Thyroid gland (tissue), 4 donors: ENCODE results near the gene PI16. TPM values are rescaled to one million over a fixed set of nuclear protein-coding genes. Genes with fewer than 3 reads are reported as not detected.

ENCODE experiments used
- DNase-seq, 2 donors: peaks; one replicate each; pipeline ENCODE4 v3.0.0-alpha.2; 2019
- H3K27ac ChIP-seq, 3 donors: fragments of 200-600 bp; sonication (generic); 1 replicate in 2 of 3; 2 replicates in 1 of 3; pipeline ENCODE4 v1.5.1; 2016 to 2019; ENCODE audit warnings: mild to moderate bottlenecking in 1 of 3, moderate library complexity in 1 of 3
- H3K27me3 ChIP-seq: fragments of 200-600 bp; sonication (generic); one replicate; pipeline ENCODE4 v1.5.1; 2019
- H3K36me3 ChIP-seq, 2 donors: fragments of 200-600 bp; sonication (generic); one replicate each; pipeline ENCODE4 v1.5.1; 2016 to 2019
- H3K4me1 ChIP-seq, 2 donors: fragments of 200-600 bp; sonication (generic); one replicate each; pipeline ENCODE4 v1.5.1; 2017 to 2019
- H3K4me3 ChIP-seq, 3 donors: fragments of 200-600 bp; sonication (generic); replicated peaks in 1 of 3; 1 replicate in 2 of 3; 2 replicates in 1 of 3; pipeline ENCODE4 v1.5.1; 2016; ENCODE audit warnings: mild to moderate bottlenecking in 1 of 3
- H3K9me3 ChIP-seq: fragments of 200-600 bp; sonication (generic); one replicate; pipeline ENCODE4 v1.5.1; 2017
- POLR2A ChIP-seq, 2 donors: fragments of 450-650 bp; IDR thresholded peaks; one replicate each; pipeline ENCODE4 v1.6.1; 2017; ENCODE audit warnings: antibody characterized with exemption in 2 of 2, mild to moderate bottlenecking in 2 of 2, moderate library complexity in 1 of 2
- WGBS, 2 donors: methylation state at CpG; one replicate each; pipeline ENCODE4 v1.1.5; 2017; 5-methylcytosine and 5-hydroxymethylcytosine counted together
- intact Hi-C: fragments of 100-400 bp; cut with DNase I; formaldehyde crosslinking; loops from one replicate; pipeline ENCODE4 v1.15.1; 2023
- total RNA-seq, 4 donors: library from RNA; depleted of rRNA; stranded (reverse); fragments of >200 nt; gene quantifications; one replicate each; pipeline ENCODE4 v1.2.3, GENCODE V29; 2016
- TF ChIP-seq, protein P1 (sequence below), 6 experiments: fragments of 200-600 bp in 3 of 6; fragments of 450-650 bp in 3 of 6; sonication (generic) in 3 of 6; IDR thresholded peaks; one replicate each; pipeline ENCODE4 v1.5.1; 2016 to 2019; ENCODE audit warnings: antibody characterized with exemption in 6 of 6, mild to moderate bottlenecking in 2 of 6, inconsistent platforms in 1 of 6, moderate library complexity in 1 of 6

PI16 gene
- total RNA-seq, 4 donors from 2014 or later: 5.1 to 22.9 (median 9.1) TPM

- peak overlapping the region; percentile 95 to 98 (median 98) for H3K27ac ChIP-seq
- H3K4me3 ChIP-seq: peak overlapping the region; percentile 92 to 100 (median 100)
- no peaks in the 10 kb centered on the region for H3K36me3 ChIP-seq
- intact Hi-C loops: loop anchor here (10.0 kb wide), 1 partner anchor 100 kb away; the partner anchor contains the start of gene C6orf89
- peaks cover 58 to 61% of the 10 kb centered on the region in 2 donors for H3K4me1 ChIP-seq
- 3% methylated on average over 19 of the region's 19 CpGs for WGBS, 2 donors
- H3K27me3 ChIP-seq: no peaks in the 10 kb centered on the region
- peak; percentile 65 for DNase-seq
- no peaks in the 10 kb centered on the region for H3K9me3 ChIP-seq
- TF ChIP-seq, protein P1, sequence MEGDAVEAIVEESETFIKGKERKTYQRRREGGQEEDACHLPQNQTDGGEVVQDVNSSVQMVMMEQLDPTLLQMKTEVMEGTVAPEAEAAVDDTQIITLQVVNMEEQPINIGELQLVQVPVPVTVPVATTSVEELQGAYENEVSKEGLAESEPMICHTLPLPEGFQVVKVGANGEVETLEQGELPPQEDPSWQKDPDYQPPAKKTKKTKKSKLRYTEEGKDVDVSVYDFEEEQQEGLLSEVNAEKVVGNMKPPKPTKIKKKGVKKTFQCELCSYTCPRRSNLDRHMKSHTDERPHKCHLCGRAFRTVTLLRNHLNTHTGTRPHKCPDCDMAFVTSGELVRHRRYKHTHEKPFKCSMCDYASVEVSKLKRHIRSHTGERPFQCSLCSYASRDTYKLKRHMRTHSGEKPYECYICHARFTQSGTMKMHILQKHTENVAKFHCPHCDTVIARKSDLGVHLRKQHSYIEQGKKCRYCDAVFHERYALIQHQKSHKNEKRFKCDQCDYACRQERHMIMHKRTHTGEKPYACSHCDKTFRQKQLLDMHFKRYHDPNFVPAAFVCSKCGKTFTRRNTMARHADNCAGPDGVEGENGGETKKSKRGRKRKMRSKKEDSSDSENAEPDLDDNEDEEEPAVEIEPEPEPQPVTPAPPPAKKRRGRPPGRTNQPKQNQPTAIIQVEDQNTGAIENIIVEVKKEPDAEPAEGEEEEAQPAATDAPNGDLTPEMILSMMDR (IDR thresholded peaks at IDR 0.05): no peak
- TF ChIP-seq POLR2A (IDR thresholded peaks at IDR 0.05): peak in 1 of 2 donors; percentile 38
These were observed 30.3 kb downstream of the PI16 start for GRCh38 chr6:36984581-36985416.

DNA sequence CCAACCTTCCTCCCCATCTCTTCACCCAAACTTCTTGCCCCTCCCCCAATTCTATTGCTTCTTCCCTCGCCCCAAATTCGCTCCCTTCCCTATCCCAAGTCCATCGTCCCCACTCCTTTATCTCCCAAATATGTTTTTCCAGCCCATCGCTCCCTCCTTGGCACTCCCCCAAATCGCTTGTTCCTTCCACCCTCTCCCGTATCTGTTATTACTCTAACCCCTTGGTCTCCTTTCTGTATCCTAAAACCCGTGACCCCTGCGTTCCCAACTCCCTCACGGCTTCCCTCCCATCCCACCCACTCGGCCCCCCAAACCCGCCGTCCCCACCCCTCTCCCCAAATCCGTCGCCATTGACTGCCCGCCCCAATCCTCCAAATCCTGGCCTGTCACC lies 30.9 kb downstream of the PI16 start:
- Histone ChIP-seq H3K4me3 (peak overlapping the region; percentile 92 to 100 (median 100)), H3K9me3 (no peaks in the 10 kb centered on the region), H3K27ac (peak overlapping the region; percentile 95 to 98 (median 98)), H3K4me1 (peaks cover 53 to 59% of the 10 kb centered on the region in 2 donors), H3K36me3 (no peaks in the 10 kb centered on the region), H3K27me3 (no peaks in the 10 kb centered on the region)
- no peak for DNase-seq
- WGBS, 2 donors: 0 to 1% methylated on average over 15 of the region's 15 CpGs
- no peak for TF ChIP-seq POLR2A (IDR thresholded peaks at IDR 0.05)
- TF ChIP-seq, protein P1 (IDR thresholded peaks at IDR 0.05): no peak
- intact Hi-C loops: loop anchor here (10.0 kb wide), 1 partner anchor 101 kb away; the partner anchor contains the start of gene C6orf89

DNA sequence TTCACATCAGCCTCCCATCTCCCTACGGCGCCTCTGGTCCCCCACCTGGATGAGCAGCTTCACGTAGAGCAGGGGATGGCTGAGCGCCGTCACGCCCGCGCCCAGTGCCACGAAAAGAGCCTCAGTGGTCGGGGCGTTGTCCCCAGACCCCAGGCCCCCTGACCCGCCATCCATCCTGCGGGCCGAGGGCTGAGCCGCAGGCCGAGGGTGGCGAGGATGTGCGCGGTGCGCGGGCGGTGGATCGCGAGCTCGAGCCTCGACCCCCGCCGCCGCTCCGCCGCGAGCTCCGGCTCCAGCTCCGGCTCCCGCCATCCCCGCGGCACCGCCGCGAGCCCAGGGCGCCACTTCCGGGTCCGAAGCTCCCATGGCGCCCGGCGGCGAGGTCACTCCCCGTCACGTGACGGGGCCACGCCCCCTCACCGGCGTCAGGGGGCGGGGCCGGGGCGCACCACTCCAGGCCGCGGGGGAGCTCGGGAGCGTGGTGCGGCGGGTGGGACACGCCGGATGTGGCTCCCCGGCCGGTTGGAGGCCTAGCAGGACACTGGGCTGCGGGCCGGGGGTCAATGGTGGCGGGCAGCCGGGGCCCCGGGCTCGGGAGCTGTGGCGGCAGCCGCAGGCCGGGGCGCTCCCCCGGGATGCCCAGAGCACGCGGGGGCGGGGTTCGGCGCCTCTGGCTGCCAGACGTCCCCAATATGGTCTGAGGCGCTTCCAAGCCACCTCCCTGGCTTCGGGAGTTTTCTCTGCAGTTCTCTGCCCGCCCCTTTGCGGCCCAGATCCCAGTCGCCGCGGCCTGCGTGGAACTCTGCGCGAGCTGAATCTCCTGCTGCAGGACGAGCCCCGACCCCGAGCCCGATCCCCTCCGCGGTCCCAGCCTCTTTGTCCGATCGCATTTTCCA lies 31.5 kb downstream of the PI16 start, which contains the start of gene MTCH1:
Gene MTCH1, minus strand, starts transcription at position 389 of the 896 bp plus-strand sequence. Its CDS starts 23 bp downstream, at position 366.
- Histone ChIP-seq H3K27me3 (no peaks in the 10 kb centered on the region), H3K27ac (peak within 1 kb of the TSS; percentile 95 to 98 (median 98)), H3K36me3 (no peaks in the 10 kb centered on the region), H3K4me3 (peak within 1 kb of the TSS; percentile 92 to 100 (median 100)), H3K9me3 (no peaks in the 10 kb centered on the region), H3K4me1 (peaks cover 53 to 58% of the 10 kb centered on the region in 2 donors)
- TF ChIP-seq, protein P1 (IDR thresholded peaks at IDR 0.05): no peak
- TF ChIP-seq POLR2A (IDR thresholded peaks at IDR 0.05): peak; percentile 95 to 98
- 0 to 1% methylated on average over 14 to 19 of the region's 101 CpGs for WGBS, 2 donors
- intact Hi-C loops: loop anchor here (10.0 kb wide), 1 partner anchor 101 kb away; the partner anchor contains the start of gene C6orf89
- DNase-seq: peak; percentile 90 to 91

DNA sequence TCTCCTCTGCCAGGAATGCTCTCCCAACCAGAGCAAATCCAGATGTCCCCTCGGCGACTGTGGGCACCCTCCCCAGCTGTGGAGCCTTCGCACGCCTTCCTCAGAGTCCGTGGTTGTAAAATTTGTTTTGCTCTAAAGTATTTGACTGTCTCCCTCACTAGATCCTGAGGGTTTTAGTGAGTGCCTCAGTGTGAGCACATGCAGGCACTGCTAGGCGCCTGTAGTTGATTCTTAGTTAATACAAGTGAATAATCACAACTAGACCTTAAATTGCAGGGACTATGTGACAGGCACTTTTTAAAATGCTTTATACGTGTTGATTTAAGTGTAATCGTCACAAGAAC lies 32.1 kb downstream of the PI16 start:
- H3K36me3 ChIP-seq: no peaks in the 10 kb centered on the region
- intact Hi-C loops: loop anchor here (10.0 kb wide), 1 partner anchor 102 kb away; the partner anchor contains the start of gene C6orf89
- no peak for DNase-seq
- H3K4me3 ChIP-seq: peak overlapping the region in 2 of 3 donors; percentile 92 to 100
- WGBS, 2 donors: 0 to 5% methylated on average over 8 of the region's 8 CpGs
- H3K4me1 ChIP-seq: peaks cover 53 to 58% of the 10 kb centered on the region in 2 donors
- H3K27ac ChIP-seq: peak overlapping the region; percentile 95 to 98 (median 98)
- TF ChIP-seq, protein P1 (IDR thresholded peaks at IDR 0.05): no peak
- TF ChIP-seq POLR2A (IDR thresholded peaks at IDR 0.05): no peak
- no peaks in the 10 kb centered on the region for H3K27me3 ChIP-seq
- no peaks in the 10 kb centered on the region for H3K9me3 ChIP-seq
